Muscle layer of colon (tissue), 2 donors: ENCODE data around the gene IFNGR2.

Experiments used
- H3K27ac ChIP-seq: one replicate; pipeline ENCODE4 v1.7.0; 2013; ENCODE audit warnings: low read depth, mild to moderate bottlenecking, low read length, moderate library complexity
- H3K27me3 ChIP-seq, 2 donors: one replicate each; pipeline ENCODE4 v1.7.0; 2013; ENCODE audit warnings: low read length in 2 of 2, mild to moderate bottlenecking in 2 of 2; ENCODE audit not compliant: insufficient read depth in 2 of 2, control insufficient read depth in 1 of 2
- H3K36me3 ChIP-seq: one replicate; pipeline ENCODE4 v1.7.0; 2013; ENCODE audit warnings: mild to moderate bottlenecking, low read length; ENCODE audit not compliant: insufficient read depth
- H3K4me1 ChIP-seq: one replicate; pipeline ENCODE4 v1.7.0; 2013; ENCODE audit warnings: mild to moderate bottlenecking, low read length; ENCODE audit not compliant: insufficient read depth
- H3K4me3 ChIP-seq, 2 donors: one replicate each; pipeline ENCODE4 v1.7.0; 2013; ENCODE audit warnings: low read length in 2 of 2, low read depth in 1 of 2, mild to moderate bottlenecking in 1 of 2, moderate library complexity in 1 of 2
- H3K9ac ChIP-seq: one replicate; pipeline ENCODE4 v1.7.0; 2013; ENCODE audit warnings: low read length
- H3K9me3 ChIP-seq: one replicate; pipeline ENCODE4 v1.7.0; 2013; ENCODE audit warnings: mild to moderate bottlenecking, low read length
- donor health status: abdominal sarcoma.
- donor health status: Adenocarcinoma of cecum.

IFNGR2 gene

DNA sequence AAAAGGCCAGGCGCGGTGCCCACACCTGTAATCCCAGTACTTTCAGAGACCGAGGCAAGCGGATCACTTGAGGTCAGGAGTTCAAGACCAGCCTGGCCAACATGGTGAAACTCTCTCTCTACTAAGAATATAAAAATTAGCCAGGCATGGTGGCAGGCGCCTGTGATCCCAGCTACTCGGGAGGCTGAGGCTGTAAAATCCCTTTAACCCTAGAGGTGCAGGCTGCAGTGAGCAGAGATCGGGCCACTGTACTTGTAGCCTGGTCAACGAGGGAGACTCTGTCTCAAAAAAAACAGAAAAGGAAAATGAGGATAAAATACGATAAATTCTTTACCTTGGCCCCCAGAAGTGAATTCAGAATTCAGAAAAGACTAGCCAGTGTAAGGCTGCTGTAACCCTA, 75.0 kb downstream of the IFNGR2 start:
- H3K4me3 ChIP-seq: peak overlapping the region; percentile 65 to 85
- H3K27me3 ChIP-seq: no peaks in the 10 kb centered on the region
- H3K27ac ChIP-seq: peak overlapping the region; percentile 77
- peak overlapping the region; percentile 84 for H3K9ac ChIP-seq
- peaks cover 13% of the 10 kb centered on the region for H3K4me1 ChIP-seq
- H3K9me3 ChIP-seq: no peaks in the 10 kb centered on the region
- H3K36me3 ChIP-seq: no peaks in the 10 kb centered on the region

DNA sequence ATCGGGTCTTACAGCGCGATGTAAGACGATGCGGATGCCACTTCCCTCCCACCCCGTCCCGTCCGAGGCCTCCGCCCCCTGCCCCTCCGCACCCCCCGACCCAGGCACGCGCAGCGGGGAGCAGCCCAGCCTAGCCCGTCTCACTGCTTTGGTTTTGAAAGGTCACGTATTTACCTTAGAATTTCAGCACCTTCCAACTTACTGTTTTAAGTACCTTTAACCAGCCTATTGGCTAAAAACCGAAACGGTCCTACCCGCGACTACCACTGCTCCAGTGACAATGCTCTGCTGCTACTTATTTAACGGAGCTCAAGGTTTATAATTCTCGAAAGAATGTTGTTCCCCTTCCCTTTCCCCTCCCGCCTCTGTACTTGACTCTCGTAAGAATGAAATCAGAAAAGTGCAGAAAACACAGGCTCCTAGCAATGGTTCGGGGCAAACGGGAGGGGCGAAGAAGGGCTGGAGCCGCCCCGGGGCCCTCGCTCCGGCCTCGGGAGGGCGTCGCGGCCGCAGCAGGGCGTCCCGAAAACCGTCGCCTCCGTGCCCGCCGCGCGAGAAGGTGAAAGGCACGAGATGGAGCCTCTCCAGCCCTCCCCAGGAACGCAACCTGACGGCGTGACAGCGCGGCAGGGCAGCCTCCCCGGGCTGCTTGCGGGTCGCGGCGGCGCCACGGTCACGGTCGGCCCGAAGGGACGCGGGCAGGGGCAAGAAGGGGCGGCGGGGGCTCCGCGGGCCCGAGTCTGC, 75.9 kb downstream of the IFNGR2 start:
- Histone ChIP-seq H3K4me1 (peaks cover 13% of the 10 kb centered on the region), H3K9ac (peak overlapping the region; percentile 84), H3K9me3 (no peaks in the 10 kb centered on the region), H3K4me3 (peak overlapping the region; percentile 65 to 85), H3K27ac (peak overlapping the region; percentile 77), H3K36me3 (no peaks in the 10 kb centered on the region), H3K27me3 (no peaks in the 10 kb centered on the region)

DNA sequence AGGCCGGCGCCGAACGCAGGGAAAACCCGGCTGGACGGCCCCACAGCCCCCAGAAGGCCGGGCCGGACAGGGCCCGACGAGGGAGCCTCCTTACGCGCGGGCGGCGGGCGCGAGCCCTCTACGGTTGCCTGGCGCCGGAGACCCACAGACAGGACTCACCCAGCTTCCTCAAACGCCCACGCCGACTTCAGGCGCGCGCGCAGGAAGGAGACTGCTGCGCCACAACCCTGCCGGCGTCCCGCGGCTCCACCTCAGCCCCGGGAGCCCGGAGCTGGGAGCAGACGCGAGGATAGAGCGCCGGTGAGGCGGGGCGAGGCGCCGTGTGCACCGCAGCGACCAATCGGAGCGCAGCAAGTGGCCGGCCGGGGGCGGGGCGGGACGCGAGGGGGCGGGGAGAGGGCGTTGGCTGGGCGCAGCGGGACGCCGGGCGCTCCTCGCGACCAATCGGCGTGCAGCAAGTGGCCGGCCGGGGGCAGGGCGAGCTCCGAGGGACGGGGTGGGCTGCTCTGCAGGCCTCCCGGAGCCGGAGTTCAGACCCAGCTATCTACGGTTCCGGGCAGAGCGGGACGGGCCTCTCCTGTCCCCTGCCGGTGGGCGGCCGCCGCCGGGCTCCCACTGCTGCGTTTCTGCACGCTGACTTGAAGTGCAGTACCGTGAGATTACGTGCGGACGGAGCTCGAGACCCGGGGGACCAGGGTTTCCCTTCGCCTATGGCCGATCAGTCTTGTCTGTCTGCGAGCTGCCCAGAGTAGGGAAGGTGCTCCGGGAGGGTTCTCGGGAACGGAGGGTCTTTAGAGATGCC, 76.7 kb downstream of the IFNGR2 start, which contains the start of gene TMEM50B:
Gene TMEM50B, minus strand, starts transcription at position 296 of the 802 bp plus-strand sequence. CDS start 11,089 bp downstream, outside the sequence.
- H3K4me3 ChIP-seq: peak within 1 kb of the TSS; percentile 83 to 85
- H3K9me3 ChIP-seq: no peaks in the 10 kb centered on the region
- H3K36me3 ChIP-seq: no peaks in the 10 kb centered on the region
- H3K4me1 ChIP-seq: peaks cover 13% of the 10 kb centered on the region
- H3K27ac ChIP-seq: peak within 1 kb of the TSS; percentile 92
- H3K9ac ChIP-seq: peak within 1 kb of the TSS; percentile 95
- no peaks in the 10 kb centered on the region for H3K27me3 ChIP-seq

DNA sequence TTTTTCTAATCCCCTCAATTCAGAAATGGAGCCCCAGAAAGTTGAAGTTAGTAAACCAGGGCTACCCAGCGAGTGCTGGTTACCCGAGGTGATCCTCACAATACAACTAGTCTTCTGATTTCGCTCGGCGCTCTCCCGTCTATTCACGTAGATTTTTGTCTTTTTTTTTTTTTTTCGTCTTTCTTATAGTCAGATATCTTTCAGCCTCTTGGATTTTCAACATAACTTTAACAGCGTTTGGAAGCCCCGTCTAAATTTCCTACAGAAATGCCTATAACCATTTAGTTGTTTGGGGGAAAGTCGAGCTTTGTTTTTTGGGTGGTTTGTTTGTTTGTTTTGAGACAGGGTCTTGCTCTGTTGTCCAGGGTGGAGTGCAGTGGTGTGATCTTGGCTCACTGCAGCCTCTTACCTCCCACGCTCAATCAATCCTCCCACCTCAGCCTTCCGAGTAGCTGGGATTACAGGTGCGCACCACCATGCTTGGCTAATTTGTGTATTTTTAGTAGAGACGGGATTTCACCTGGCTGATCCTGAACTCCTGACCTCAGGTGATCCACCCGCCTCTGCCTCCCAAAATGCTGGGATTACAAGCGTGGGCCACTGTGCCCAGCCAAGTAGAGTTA, 77.4 kb downstream of the IFNGR2 start:
- peak overlapping the region; percentile 79 to 83 for H3K4me3 ChIP-seq
- H3K27me3 ChIP-seq: no peaks in the 10 kb centered on the region
- peak overlapping the region; percentile 95 for H3K9ac ChIP-seq
- no peaks in the 10 kb centered on the region for H3K36me3 ChIP-seq
- H3K4me1 ChIP-seq: peaks cover 13% of the 10 kb centered on the region
- H3K27ac ChIP-seq: peak overlapping the region; percentile 92
- H3K9me3 ChIP-seq: no peaks in the 10 kb centered on the region

DNA sequence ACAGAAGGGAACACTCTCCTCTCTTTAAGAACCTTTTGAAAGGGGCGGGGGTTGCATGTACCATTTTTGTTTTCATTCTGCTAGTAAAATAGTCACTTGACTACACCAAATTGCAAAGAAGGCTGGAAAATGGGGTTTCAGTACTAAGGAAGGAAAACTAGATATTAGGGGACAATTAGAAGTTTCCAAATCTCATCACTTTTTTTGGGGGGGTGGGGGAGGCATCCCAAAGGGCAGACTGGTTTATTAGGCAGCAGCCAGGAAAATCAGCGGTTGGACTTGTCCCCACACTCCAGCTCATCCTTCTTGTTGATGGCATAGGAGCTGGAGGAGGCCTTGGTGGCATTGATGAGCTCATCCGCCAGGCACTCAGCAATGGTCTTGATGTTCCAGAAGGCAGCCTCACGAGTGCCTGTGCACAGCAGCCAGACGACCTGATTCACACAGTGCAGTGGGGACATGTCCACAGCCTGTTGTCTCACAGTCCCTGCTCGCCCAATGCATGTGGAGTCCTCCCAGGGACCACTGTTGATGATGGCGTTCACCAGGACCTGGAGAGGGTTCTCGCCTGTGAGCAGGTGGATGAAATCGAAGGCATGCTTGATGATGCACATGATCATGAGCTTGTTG, 78.2 kb downstream of the IFNGR2 start:
- H3K4me3 ChIP-seq: no peak overlapping the region

More for the DNA sequence above, 78.2 kb downstream of the IFNGR2 start:
- Histone ChIP-seq H3K4me1 (peaks cover 13% of the 10 kb centered on the region), H3K27me3 (no peaks in the 10 kb centered on the region), H3K9ac (no peak overlapping the region), H3K9me3 (no peaks in the 10 kb centered on the region), H3K27ac (no peak overlapping the region), H3K36me3 (no peaks in the 10 kb centered on the region)
